RWPE2 (cell line): ENCODE data around the gene TNNI3K.

Source experiments
- ATAC-seq: fragments of 200-7000 bp; cut with Tn5 transposase; 3 replicates; pipeline ENCODE4 v1.9.1; 2021; ENCODE audit warnings: low read depth
- DNase-seq: peaks from one replicate; pipeline ENCODE4 v3.0.0-alpha.2; 2020; ENCODE audit warnings: low spot score
- H3K27ac ChIP-seq: fragments of 450-650 bp; 2 replicates; pipeline ENCODE4 v1.5.1; 2017; ENCODE audit warnings: mild to moderate bottlenecking; ENCODE audit not compliant: poor library complexity, severe bottlenecking
- H3K27me3 ChIP-seq: fragments of 250-450 bp; sonication (Bioruptor Pico); 2 replicates; pipeline ENCODE4 v1.5.1; 2021; ENCODE audit warnings: mild to moderate bottlenecking, moderate library complexity; ENCODE audit not compliant: insufficient read depth, poor library complexity, severe bottlenecking
- H3K36me3 ChIP-seq: fragments of 250-450 bp; sonication (Bioruptor Pico); 2 replicates; pipeline ENCODE4 v1.5.1; 2020; ENCODE audit warnings: low read depth, mild to moderate bottlenecking, moderate library complexity
- H3K4me1 ChIP-seq: fragments of 250-450 bp; sonication (Bioruptor Pico); 2 replicates; pipeline ENCODE4 v1.5.1; 2021; ENCODE audit warnings: mild to moderate bottlenecking, moderate library complexity; ENCODE audit not compliant: insufficient read depth, poor library complexity, severe bottlenecking
- H3K4me3 ChIP-seq: fragments of 250-450 bp; sonication (Bioruptor Pico); 2 replicates; pipeline ENCODE4 v1.5.1; 2021; ENCODE audit warnings: mild to moderate bottlenecking, moderate library complexity; ENCODE audit not compliant: severe bottlenecking
- H3K9me3 ChIP-seq: fragments of 250-450 bp; sonication (Bioruptor Pico); 2 replicates; pipeline ENCODE4 v1.5.1; 2021; ENCODE audit warnings: mild to moderate bottlenecking, moderate library complexity; ENCODE audit not compliant: severe bottlenecking
- TF ChIP-seq, protein P1 (sequence below): fragments of 450-650 bp; IDR thresholded peaks from one replicate; pipeline ENCODE4 v1.5.1; 2017; ENCODE audit warnings: mild to moderate bottlenecking, moderate library complexity; ENCODE audit not compliant: poor library complexity, severe bottlenecking

TNNI3K gene

GRCh38 chr1:74368335-74368734, 133.1 kb downstream of the TNNI3K start:
- TF ChIP-seq, protein P1, sequence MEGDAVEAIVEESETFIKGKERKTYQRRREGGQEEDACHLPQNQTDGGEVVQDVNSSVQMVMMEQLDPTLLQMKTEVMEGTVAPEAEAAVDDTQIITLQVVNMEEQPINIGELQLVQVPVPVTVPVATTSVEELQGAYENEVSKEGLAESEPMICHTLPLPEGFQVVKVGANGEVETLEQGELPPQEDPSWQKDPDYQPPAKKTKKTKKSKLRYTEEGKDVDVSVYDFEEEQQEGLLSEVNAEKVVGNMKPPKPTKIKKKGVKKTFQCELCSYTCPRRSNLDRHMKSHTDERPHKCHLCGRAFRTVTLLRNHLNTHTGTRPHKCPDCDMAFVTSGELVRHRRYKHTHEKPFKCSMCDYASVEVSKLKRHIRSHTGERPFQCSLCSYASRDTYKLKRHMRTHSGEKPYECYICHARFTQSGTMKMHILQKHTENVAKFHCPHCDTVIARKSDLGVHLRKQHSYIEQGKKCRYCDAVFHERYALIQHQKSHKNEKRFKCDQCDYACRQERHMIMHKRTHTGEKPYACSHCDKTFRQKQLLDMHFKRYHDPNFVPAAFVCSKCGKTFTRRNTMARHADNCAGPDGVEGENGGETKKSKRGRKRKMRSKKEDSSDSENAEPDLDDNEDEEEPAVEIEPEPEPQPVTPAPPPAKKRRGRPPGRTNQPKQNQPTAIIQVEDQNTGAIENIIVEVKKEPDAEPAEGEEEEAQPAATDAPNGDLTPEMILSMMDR: no peak
- no peak overlapping the region for H3K27ac ChIP-seq
- H3K36me3 ChIP-seq: no peaks in the 10 kb centered on the region
- no peaks in the 10 kb centered on the region for H3K4me1 ChIP-seq
- H3K27me3 ChIP-seq: no peaks in the 10 kb centered on the region
- no peaks in the 10 kb centered on the region for H3K9me3 ChIP-seq
- no peak overlapping the region for H3K4me3 ChIP-seq
- DNase-seq (no peak), ATAC-seq (no peak)

GRCh38 chr1:74375376-74375775, 140.2 kb downstream of the TNNI3K start:
- DNase-seq (no peak), ATAC-seq (no peak)
- Histone ChIP-seq H3K27ac (no peak overlapping the region), H3K27me3 (no peaks in the 10 kb centered on the region), H3K4me1 (no peaks in the 10 kb centered on the region), H3K36me3 (no peaks in the 10 kb centered on the region), H3K9me3 (no peaks in the 10 kb centered on the region), H3K4me3 (no peak overlapping the region)
- TF ChIP-seq, protein P1: no peak

DNA sequence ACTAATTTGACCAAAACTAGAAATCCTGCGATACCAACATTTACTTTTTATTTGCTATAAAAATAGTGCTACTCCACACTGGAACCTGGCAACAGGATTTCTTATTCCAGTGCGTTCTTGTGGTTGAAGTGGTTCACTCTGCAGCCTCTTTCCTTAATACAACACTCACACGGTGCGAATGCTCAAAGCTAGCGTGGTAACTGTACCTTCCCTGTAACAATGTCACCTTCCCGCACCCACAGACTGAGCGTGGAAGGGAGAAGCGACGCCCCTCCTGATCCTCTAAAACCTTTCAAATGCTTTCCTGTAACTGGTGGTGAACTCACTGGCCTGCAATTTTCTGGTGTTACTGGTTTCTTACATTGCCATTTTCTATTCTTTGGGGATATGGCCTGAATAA, 145.1 kb downstream of the TNNI3K start:
- H3K4me3 ChIP-seq: no peak overlapping the region
- H3K9me3 ChIP-seq: no peaks in the 10 kb centered on the region
- ATAC-seq: no peak
- H3K4me1 ChIP-seq: no peaks in the 10 kb centered on the region
- H3K36me3 ChIP-seq: no peaks in the 10 kb centered on the region
- TF ChIP-seq, protein P1: no peak
- no peaks in the 10 kb centered on the region for H3K27me3 ChIP-seq
- DNase-seq: no peak
- no peak overlapping the region for H3K27ac ChIP-seq

GRCh38 chr1:74388855-74389254, 153.7 kb downstream of the TNNI3K start:
- no peak for DNase-seq
- Histone ChIP-seq H3K9me3 (no peaks in the 10 kb centered on the region), H3K27me3 (no peaks in the 10 kb centered on the region), H3K27ac (no peak overlapping the region), H3K4me1 (no peaks in the 10 kb centered on the region), H3K36me3 (no peaks in the 10 kb centered on the region), H3K4me3 (no peak overlapping the region)
- TF ChIP-seq, protein P1: no peak
- no peak for ATAC-seq

- Histone ChIP-seq H3K36me3 (no peaks in the 10 kb centered on the region), H3K27ac (no peak overlapping the region), H3K4me3 (no peak overlapping the region), H3K4me1 (no peaks in the 10 kb centered on the region), H3K27me3 (no peaks in the 10 kb centered on the region), H3K9me3 (no peaks in the 10 kb centered on the region)
- no peak for ATAC-seq
- no peak for DNase-seq
- TF ChIP-seq, protein P1: no peak
Measured at GRCh38 chr1:74392186-74392585, 157.0 kb downstream of the TNNI3K start.
